ENCODE measurements around the gene ARID2.

DNA sequence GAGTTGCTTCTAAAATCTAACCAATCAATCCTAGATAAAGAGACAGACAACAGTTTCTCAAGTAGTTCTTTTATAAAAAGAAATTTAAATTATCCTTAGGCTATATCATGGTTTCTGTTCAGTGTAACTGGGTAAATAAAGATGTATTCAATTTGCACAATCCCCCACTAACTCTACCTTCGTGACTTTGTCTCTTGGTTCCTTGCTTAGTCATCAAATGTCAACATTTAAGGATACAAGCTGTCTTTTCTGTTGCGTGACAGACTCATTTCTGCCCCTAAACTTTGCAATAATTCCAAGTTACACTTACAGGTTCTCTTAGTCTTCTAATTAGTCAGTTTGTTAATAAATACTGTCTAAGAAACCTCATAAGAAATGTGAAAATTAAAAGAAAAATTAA, 210.3 kb downstream of the ARID2 start:
- TF ChIP-seq POLR2AphosphoS5 (IDR thresholded peaks at IDR 0.05) = no peak
- TF ChIP-seq, protein P1, sequence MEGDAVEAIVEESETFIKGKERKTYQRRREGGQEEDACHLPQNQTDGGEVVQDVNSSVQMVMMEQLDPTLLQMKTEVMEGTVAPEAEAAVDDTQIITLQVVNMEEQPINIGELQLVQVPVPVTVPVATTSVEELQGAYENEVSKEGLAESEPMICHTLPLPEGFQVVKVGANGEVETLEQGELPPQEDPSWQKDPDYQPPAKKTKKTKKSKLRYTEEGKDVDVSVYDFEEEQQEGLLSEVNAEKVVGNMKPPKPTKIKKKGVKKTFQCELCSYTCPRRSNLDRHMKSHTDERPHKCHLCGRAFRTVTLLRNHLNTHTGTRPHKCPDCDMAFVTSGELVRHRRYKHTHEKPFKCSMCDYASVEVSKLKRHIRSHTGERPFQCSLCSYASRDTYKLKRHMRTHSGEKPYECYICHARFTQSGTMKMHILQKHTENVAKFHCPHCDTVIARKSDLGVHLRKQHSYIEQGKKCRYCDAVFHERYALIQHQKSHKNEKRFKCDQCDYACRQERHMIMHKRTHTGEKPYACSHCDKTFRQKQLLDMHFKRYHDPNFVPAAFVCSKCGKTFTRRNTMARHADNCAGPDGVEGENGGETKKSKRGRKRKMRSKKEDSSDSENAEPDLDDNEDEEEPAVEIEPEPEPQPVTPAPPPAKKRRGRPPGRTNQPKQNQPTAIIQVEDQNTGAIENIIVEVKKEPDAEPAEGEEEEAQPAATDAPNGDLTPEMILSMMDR (IDR thresholded peaks at IDR 0.05) = no peak

All from transverse colon (tissue), 4 donors.